H9 (cell line): ENCODE measurements around the gene IFIT5. TPM values are rescaled to one million over a fixed set of nuclear protein-coding genes. Genes with fewer than 3 reads are reported as not detected.

Experiments used
- DNase-seq: peaks from one replicate; pipeline ENCODE4 v3.0.0-alpha.2; 2017
- H2AFZ ChIP-seq: one replicate; pipeline ENCODE4 v1.6.1; 2013; ENCODE audit warnings: mild to moderate bottlenecking, low read length, control low read depth, moderate library complexity
- H2AK5ac ChIP-seq: 2 replicates; pipeline ENCODE4 v1.6.1; 2013; ENCODE audit warnings: low read length, control low read depth, mixed read lengths; ENCODE audit not compliant: insufficient read length
- H2BK120ac ChIP-seq: one replicate; pipeline ENCODE4 v1.6.1; 2013; ENCODE audit warnings: low read depth, mild to moderate bottlenecking, low read length, control low read depth, inconsistent platforms; ENCODE audit not compliant: poor library complexity, severe bottlenecking
- H2BK12ac ChIP-seq: 2 replicates; pipeline ENCODE4 v1.6.1; 2013; ENCODE audit warnings: low read length, control low read depth, mixed read lengths, low read depth; ENCODE audit not compliant: insufficient read length
- H2BK15ac ChIP-seq: 2 replicates; pipeline ENCODE4 v1.6.1; 2013; ENCODE audit warnings: low read depth, low read length, control low read depth
- H2BK20ac ChIP-seq: one replicate; pipeline ENCODE4 v1.6.1; 2013; ENCODE audit warnings: low read depth, mild to moderate bottlenecking, low read length, control low read depth, inconsistent platforms; ENCODE audit not compliant: poor library complexity, severe bottlenecking
- H2BK5ac ChIP-seq: 2 replicates; pipeline ENCODE4 v1.6.1; 2013; ENCODE audit warnings: low read length, control low read depth, mixed read lengths; ENCODE audit not compliant: insufficient read length
- H3K14ac ChIP-seq: 2 replicates; pipeline ENCODE4 v1.6.1; 2013; ENCODE audit warnings: low read length, control low read depth; ENCODE audit not compliant: insufficient read depth
- H3K18ac ChIP-seq: 2 replicates; pipeline ENCODE4 v1.6.1; 2013; ENCODE audit warnings: low read depth, mild to moderate bottlenecking, mixed read lengths, low read length, control low read depth; ENCODE audit not compliant: insufficient read length
- H3K23ac ChIP-seq: 2 replicates; pipeline ENCODE4 v1.6.1; 2013; ENCODE audit warnings: low read length, control low read depth, mixed read lengths, low read depth; ENCODE audit not compliant: insufficient read length
- H3K23me2 ChIP-seq: 2 replicates; pipeline ENCODE4 v1.6.1; 2013; ENCODE audit warnings: low read depth, mild to moderate bottlenecking, mixed read lengths, low read length, control low read depth; ENCODE audit not compliant: insufficient read length, poor library complexity, severe bottlenecking
- H3K27ac ChIP-seq: 2 replicates; pipeline ENCODE4 v1.5.1; 2013; ENCODE audit warnings: low read length, control low read depth, mixed read lengths, low read depth; ENCODE audit not compliant: insufficient read length
- H3K27me3 ChIP-seq: 2 replicates; pipeline ENCODE4 v1.6.1; 2013; ENCODE audit warnings: low read length, control low read depth, inconsistent platforms; ENCODE audit not compliant: insufficient read depth
- H3K4ac ChIP-seq: 2 replicates; pipeline ENCODE4 v1.6.1; 2013; ENCODE audit warnings: low read depth, mild to moderate bottlenecking, control low read depth, inconsistent platforms, low read length, moderate library complexity
- H3K4me1 ChIP-seq: 2 replicates; pipeline ENCODE4 v1.6.1; 2013; ENCODE audit warnings: low read length, control low read depth, inconsistent platforms; ENCODE audit not compliant: insufficient read depth
- H3K4me2 ChIP-seq: 2 replicates; pipeline ENCODE4 v1.6.1; 2013; ENCODE audit warnings: low read length, control low read depth, mixed read lengths; ENCODE audit not compliant: insufficient read length, insufficient read depth
- H3K56ac ChIP-seq: 2 replicates; pipeline ENCODE4 v1.6.1; 2013; ENCODE audit warnings: low read depth, mild to moderate bottlenecking, mixed read lengths, low read length, control low read depth; ENCODE audit not compliant: insufficient read length
- H3K79me1 ChIP-seq: 2 replicates; pipeline ENCODE4 v1.6.1; 2013; ENCODE audit warnings: low read depth, mild to moderate bottlenecking, moderate library complexity, low read length, control low read depth, inconsistent platforms; ENCODE audit not compliant: insufficient read depth, poor library complexity, severe bottlenecking
- H3K79me2 ChIP-seq: 2 replicates; pipeline ENCODE4 v1.6.1; 2013; ENCODE audit warnings: low read length, control low read depth, inconsistent platforms; ENCODE audit not compliant: insufficient read depth
- H3K9ac ChIP-seq: 2 replicates; pipeline ENCODE4 v1.6.1; 2013; ENCODE audit warnings: low read length, control low read depth, mixed read lengths; ENCODE audit not compliant: insufficient read length; ENCODE audit errors: extremely low read depth
- H3K9me3 ChIP-seq: one replicate; pipeline ENCODE4 v1.6.1; 2013; ENCODE audit warnings: low read depth, low read length, inconsistent platforms; ENCODE audit not compliant: control insufficient read depth
- H3T11ph ChIP-seq: one replicate; pipeline ENCODE4 v1.6.1; 2013; ENCODE audit warnings: mild to moderate bottlenecking, low read length, control low read depth, inconsistent platforms
- H4K20me1 ChIP-seq: one replicate; pipeline ENCODE4 v1.6.1; 2013; ENCODE audit not compliant: control insufficient read depth, insufficient read length, insufficient read depth
- H4K5ac ChIP-seq: 2 replicates; pipeline ENCODE4 v1.6.1; 2013; ENCODE audit warnings: low read depth, mild to moderate bottlenecking, mixed read lengths, low read length, control low read depth; ENCODE audit not compliant: insufficient read length
- H4K8ac ChIP-seq: replicated peaks from 2 replicates; pipeline ENCODE4 v1.6.1; 2013; ENCODE audit warnings: low read length, control low read depth, mixed read lengths, low read depth; ENCODE audit not compliant: insufficient read length
- H4K91ac ChIP-seq: 2 replicates; pipeline ENCODE4 v1.6.1; 2013; ENCODE audit warnings: low read depth, mild to moderate bottlenecking, moderate library complexity, mixed read lengths, low read length, control low read depth; ENCODE audit not compliant: insufficient read length
- H3K27ac Mint-ChIP-seq, 3 experiments: 2 replicates in 2 of 3; 3 replicates in 1 of 3; pipeline ENCODE4 v1.8.0; 2020 to 2021; ENCODE audit warnings: mixed read lengths in 3 of 3, mild to moderate bottlenecking in 1 of 3, moderate library complexity in 1 of 3
- H3K27me3 Mint-ChIP-seq: 2 replicates; pipeline ENCODE4 v1.8.0; 2021; ENCODE audit warnings: low read depth, mild to moderate bottlenecking, moderate library complexity, mixed read lengths
- H3K36me3 Mint-ChIP-seq, 3 experiments: 2 replicates in 2 of 3; 3 replicates in 1 of 3; pipeline ENCODE4 v1.8.0; 2020 to 2021; ENCODE audit warnings: low read depth in 3 of 3, mixed read lengths in 3 of 3; ENCODE audit not compliant: insufficient read depth in 1 of 3
- H3K4me1 Mint-ChIP-seq, 2 experiments: 2 replicates each; pipeline ENCODE4 v1.8.0; 2020; ENCODE audit warnings: mixed read lengths in 2 of 2
- H3K4me3 Mint-ChIP-seq, 2 experiments: 2 replicates in 1 of 2; 3 replicates in 1 of 2; pipeline ENCODE4 v1.8.0; 2020 to 2021; ENCODE audit warnings: mild to moderate bottlenecking in 2 of 2, mixed read lengths in 2 of 2, moderate library complexity in 1 of 2
- H3K9me3 Mint-ChIP-seq, 2 experiments: 2 replicates in 1 of 2; 3 replicates in 1 of 2; pipeline ENCODE4 v1.8.0; 2020; ENCODE audit warnings: mild to moderate bottlenecking in 2 of 2, mixed read lengths in 2 of 2, moderate library complexity in 1 of 2
- CTCF ChIP-seq: fragments of 200-600 bp; sonication (generic); conservative IDR thresholded peaks from 3 replicates; pipeline ENCODE4 v1.8.0; 2021; ENCODE audit warnings: antibody characterized with exemption, mild to moderate bottlenecking
- WGBS: extraction: QIAGEN DNeasy Blood & Tissue Kit; methylation state at CpG from one replicate; pipeline ENCODE4 v1.1.7; 2013; ENCODE audit warnings: missing lambda C conversion rate, low lambda C conversion rate, mixed read lengths; ENCODE audit not compliant: insufficient read length; ENCODE audit errors: extremely low coverage; 5-methylcytosine and 5-hydroxymethylcytosine counted together
- total RNA-seq: library from RNA; stranded (reverse); gene quantifications from 2 replicates; pipeline ENCODE4 v1.2.1, GENCODE V29; 2021

Gene IFIT5
- total RNA-seq, 1 experiment from 2014 or later: 2.3 TPM

DNA sequence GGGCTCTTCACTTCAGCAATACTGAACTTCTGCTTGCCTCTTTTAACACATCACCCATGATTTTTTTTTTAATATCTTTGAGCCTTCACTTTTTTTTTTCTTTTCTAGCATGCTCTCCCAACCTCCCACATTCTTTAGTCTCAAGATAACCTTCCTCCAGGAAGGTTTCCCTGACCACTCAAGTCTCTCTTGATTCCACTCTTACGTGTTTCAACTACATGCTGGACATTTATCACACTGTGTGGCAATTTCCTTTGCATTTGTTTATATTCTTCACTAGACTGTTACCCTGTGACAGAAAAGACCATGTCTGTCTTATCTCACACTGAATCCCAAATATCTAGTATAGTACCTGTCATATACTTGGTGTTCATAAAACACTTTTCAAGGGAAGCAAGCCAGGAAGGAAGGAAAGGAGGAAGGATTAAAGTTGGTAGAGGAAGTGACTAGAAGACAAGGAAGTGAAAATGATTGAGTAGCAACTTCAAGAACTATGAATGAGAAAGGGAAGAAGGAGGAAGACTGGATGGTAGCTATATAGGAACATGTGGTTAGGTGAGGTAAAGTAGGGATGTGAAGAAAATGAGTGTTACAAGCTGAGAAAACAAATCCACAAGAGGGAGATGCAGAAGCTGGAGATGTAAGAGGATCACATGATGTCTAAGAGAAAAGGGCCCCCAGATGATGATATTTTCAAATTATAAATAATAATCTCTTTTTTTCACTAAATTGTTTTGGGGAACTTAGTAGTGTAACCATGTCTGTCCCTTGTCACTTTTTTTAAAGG, 40.4 kb downstream of the IFIT5 start:
- no peak overlapping the region for H3K18ac ChIP-seq
- no peaks in the 10 kb centered on the region; the same call in 1 of the 2 replicates for H3K4me1 ChIP-seq
- H4K8ac ChIP-seq: no peak overlapping the region
- H2BK15ac ChIP-seq: no peak overlapping the region
- H3K4me2 ChIP-seq: no peak overlapping the region
- no peak overlapping the region for H2AK5ac ChIP-seq
- Mint-ChIP-seq H3K27me3 (no peaks in the 10 kb centered on the region), H3K4me3 (no peak overlapping the region), H3K9me3 (no peaks in the 10 kb centered on the region), H3K4me1 (peaks cover 0 to 6% of the 10 kb centered on the region in 2 experiments; a peak in 2 of 4 replicates), H3K36me3 (no peaks in the 10 kb centered on the region; a peak in 1 of 7 replicates), H3K27ac (no peak overlapping the region)
- no peak overlapping the region for H3K27ac ChIP-seq
- H3K79me1 ChIP-seq: no peaks in the 10 kb centered on the region
- TF ChIP-seq CTCF: no peak
- H3K23me2 ChIP-seq: no peaks in the 10 kb centered on the region
- H2BK120ac ChIP-seq: no peak overlapping the region
- H3T11ph ChIP-seq: no peak overlapping the region
- H3K79me2 ChIP-seq: no peaks in the 10 kb centered on the region
- H3K9ac ChIP-seq: no peak overlapping the region
- no peak overlapping the region for H3K56ac ChIP-seq
- no peak overlapping the region for H2BK20ac ChIP-seq
- no peak overlapping the region for H3K4ac ChIP-seq
- no peaks in the 10 kb centered on the region for H3K27me3 ChIP-seq
- DNase-seq: no peak
- no peak overlapping the region for H2AFZ ChIP-seq
- H2BK12ac ChIP-seq: no peak overlapping the region
- no peak overlapping the region for H4K91ac ChIP-seq
- H3K9me3 ChIP-seq: no peaks in the 10 kb centered on the region
- H4K5ac ChIP-seq: no peak overlapping the region
- no peak overlapping the region for H2BK5ac ChIP-seq
- WGBS: no CpG with 5 or more reads among the region's 1 CpG
- H3K14ac ChIP-seq: no peak overlapping the region
- no peak overlapping the region for H3K23ac ChIP-seq
- H4K20me1 ChIP-seq: no peaks in the 10 kb centered on the region
